Stomach (tissue), 4 donors: Measurements from ENCODE around the gene NFXL1.

Source experiments
- POLR2A ChIP-seq, 4 donors: fragments of 450-650 bp; IDR thresholded peaks; one replicate each; pipeline ENCODE4 v1.6.1; 2016; ENCODE audit warnings: antibody characterized with exemption in 4 of 4, control low read depth in 2 of 4, mild to moderate bottlenecking in 1 of 4, moderate library complexity in 1 of 4
- TF ChIP-seq, protein P1 (sequence below), 7 experiments: fragments of 450-650 bp in 4 of 7; fragments of 200-600 bp in 3 of 7; sonication (generic) in 3 of 7; IDR thresholded peaks; one replicate each; pipeline ENCODE4 v1.5.1; 2016 to 2019; ENCODE audit warnings: antibody characterized with exemption in 7 of 7, control low read depth in 2 of 7, mild to moderate bottlenecking in 1 of 7

DNA sequence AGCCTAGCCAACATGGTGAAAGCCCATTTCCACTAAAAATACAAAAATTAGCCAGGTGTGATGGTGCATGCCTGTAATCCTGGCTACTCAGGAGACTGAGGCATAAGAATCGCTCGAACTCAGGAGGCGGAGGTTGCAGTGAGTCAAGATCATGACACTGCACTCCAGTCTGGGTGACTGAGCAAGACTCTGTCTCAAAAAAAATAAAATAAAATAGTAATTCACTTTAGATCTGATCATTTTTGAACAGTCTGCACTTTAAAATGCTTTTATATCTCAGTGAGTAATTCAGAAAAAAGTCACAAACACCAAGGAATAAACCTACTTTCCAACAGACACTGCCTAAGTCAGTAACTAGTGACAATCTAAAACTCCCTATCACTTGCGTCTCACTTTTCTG is 50.9 kb downstream of the NFXL1 start:
- TF ChIP-seq POLR2A (IDR thresholded peaks at IDR 0.05): no peak
- TF ChIP-seq, protein P1, sequence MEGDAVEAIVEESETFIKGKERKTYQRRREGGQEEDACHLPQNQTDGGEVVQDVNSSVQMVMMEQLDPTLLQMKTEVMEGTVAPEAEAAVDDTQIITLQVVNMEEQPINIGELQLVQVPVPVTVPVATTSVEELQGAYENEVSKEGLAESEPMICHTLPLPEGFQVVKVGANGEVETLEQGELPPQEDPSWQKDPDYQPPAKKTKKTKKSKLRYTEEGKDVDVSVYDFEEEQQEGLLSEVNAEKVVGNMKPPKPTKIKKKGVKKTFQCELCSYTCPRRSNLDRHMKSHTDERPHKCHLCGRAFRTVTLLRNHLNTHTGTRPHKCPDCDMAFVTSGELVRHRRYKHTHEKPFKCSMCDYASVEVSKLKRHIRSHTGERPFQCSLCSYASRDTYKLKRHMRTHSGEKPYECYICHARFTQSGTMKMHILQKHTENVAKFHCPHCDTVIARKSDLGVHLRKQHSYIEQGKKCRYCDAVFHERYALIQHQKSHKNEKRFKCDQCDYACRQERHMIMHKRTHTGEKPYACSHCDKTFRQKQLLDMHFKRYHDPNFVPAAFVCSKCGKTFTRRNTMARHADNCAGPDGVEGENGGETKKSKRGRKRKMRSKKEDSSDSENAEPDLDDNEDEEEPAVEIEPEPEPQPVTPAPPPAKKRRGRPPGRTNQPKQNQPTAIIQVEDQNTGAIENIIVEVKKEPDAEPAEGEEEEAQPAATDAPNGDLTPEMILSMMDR (IDR thresholded peaks at IDR 0.05): no peak
